ENCODE data around the gene CLCN6. TPM values are rescaled to one million over a fixed set of nuclear protein-coding genes. Genes with fewer than 3 reads are reported as not detected.

Gene CLCN6
- total RNA-seq, 1 experiment from 2014 or later = 48.1 TPM

DNA sequence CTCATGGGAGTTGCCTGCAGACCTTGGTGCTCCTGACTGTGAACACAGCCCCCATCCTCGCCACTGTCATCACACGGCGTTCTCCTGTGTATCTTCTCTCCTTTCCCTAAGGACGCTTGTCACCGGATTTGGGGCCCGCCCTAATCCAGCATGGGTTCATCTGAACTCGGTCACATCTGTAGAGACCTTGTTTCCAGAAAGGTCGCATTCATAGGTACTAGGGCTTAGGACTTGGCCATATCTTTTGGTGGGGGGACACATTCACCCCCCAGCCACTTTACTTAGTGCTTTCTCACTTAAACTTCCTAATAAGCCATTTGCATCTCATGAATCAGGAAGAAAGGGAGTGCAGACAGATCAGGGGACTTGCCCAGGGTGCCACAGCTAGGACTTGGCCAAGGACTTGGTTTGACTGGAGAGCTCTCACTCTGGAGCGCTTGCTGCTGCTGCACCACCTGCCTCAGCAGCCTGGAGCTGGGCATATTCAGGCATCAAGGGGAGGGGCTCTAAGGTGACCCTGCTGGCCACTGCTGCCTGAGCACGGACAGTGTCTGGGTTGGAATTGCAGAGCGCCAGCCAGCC is 31.9 kb downstream of the CLCN6 start:
- intact Hi-C loops (cut with micrococcal nuclease; ENCODE audit: unreplicated experiment) = loop anchor here (1.0 to 2.0 kb wide), 3 partner anchors 55 to 129 kb away; no protein-coding TSS in a partner anchor
- no peak for DNase-seq (ENCODE audit: low spot score)
- no TSS peak for BruUV-seq (replicated peaks)
- Histone ChIP-seq H3K9me3 (ENCODE audit: low read depth, low read length, poor library complexity, severe bottlenecking) (no peaks in the 10 kb centered on the region), H3K27me3 (replicated peaks; ENCODE audit: insufficient read depth, low read depth, low read length, poor library complexity) (no peaks in the 10 kb centered on the region), H3K4me3 (ENCODE audit: low read depth, low read length, poor library complexity, severe bottlenecking) (no peak overlapping the region), H3K27ac (ENCODE audit: low read depth, low read length, poor library complexity, severe bottlenecking) (no peak overlapping the region), H3K4me1 (ENCODE audit: insufficient read depth, low read length, poor library complexity, severe bottlenecking) (peaks cover 9% of the 10 kb centered on the region), H3K36me3 (ENCODE audit: insufficient read depth, low read length, poor library complexity, severe bottlenecking) (peaks cover 80% of the 10 kb centered on the region)
- TF ChIP-seq CTCF (conservative IDR thresholded peaks at IDR 0.05; ENCODE audit: low read depth, low read length) = no peak
- no peak for TF ChIP-seq EZH2 (IDR thresholded peaks at IDR 0.05; ENCODE audit: borderline replicate concordance, low read depth, low read length, poor library complexity, severe bottlenecking)
- CTCF ChIA-PET = interaction anchor here (0.6 to 1.2 kb wide), 4 partner anchors 12 to 129 kb away, joined by 3 to 8 read pairs (median 4); no protein-coding TSS in a partner anchor
- POLR2A ChIA-PET (ENCODE audit: low non-redundant PET) = no interaction called here

- H3K27me3 ChIP-seq (replicated peaks; ENCODE audit: insufficient read depth, low read depth, low read length, poor library complexity) = no peaks in the 10 kb centered on the region
- ChIA-PET CTCF (interaction anchor here (0.6 to 1.2 kb wide), 4 partner anchors 11 to 129 kb away, joined by 3 to 8 read pairs (median 4); no protein-coding TSS in a partner anchor), POLR2A (ENCODE audit: low non-redundant PET) (no interaction called here)
- no peak overlapping the region for H3K27ac ChIP-seq (ENCODE audit: low read depth, low read length, poor library complexity, severe bottlenecking)
- no peaks in the 10 kb centered on the region for H3K9me3 ChIP-seq (ENCODE audit: low read depth, low read length, poor library complexity, severe bottlenecking)
- intact Hi-C loops (cut with micrococcal nuclease; ENCODE audit: unreplicated experiment) = loop anchor here (1.0 to 2.0 kb wide), 3 partner anchors 55 to 128 kb away; no protein-coding TSS in a partner anchor
- H3K4me3 ChIP-seq (ENCODE audit: low read depth, low read length, poor library complexity, severe bottlenecking) = no peak overlapping the region
- no TSS peak for BruUV-seq (replicated peaks)
- TF ChIP-seq EZH2 (IDR thresholded peaks at IDR 0.05; ENCODE audit: borderline replicate concordance, low read depth, low read length, poor library complexity, severe bottlenecking) (no peak), CTCF (conservative IDR thresholded peaks at IDR 0.05; ENCODE audit: low read depth, low read length) (peak; percentile 99)
- H3K4me1 ChIP-seq (ENCODE audit: insufficient read depth, low read length, poor library complexity, severe bottlenecking) = peaks cover 9% of the 10 kb centered on the region
- H3K36me3 ChIP-seq (ENCODE audit: insufficient read depth, low read length, poor library complexity, severe bottlenecking) = peaks cover 72% of the 10 kb centered on the region
- DNase-seq (ENCODE audit: low spot score) = peak; percentile 73
Measured at GRCh38 chr1:11838349-11839272, 32.6 kb downstream of the CLCN6 start.

DNA sequence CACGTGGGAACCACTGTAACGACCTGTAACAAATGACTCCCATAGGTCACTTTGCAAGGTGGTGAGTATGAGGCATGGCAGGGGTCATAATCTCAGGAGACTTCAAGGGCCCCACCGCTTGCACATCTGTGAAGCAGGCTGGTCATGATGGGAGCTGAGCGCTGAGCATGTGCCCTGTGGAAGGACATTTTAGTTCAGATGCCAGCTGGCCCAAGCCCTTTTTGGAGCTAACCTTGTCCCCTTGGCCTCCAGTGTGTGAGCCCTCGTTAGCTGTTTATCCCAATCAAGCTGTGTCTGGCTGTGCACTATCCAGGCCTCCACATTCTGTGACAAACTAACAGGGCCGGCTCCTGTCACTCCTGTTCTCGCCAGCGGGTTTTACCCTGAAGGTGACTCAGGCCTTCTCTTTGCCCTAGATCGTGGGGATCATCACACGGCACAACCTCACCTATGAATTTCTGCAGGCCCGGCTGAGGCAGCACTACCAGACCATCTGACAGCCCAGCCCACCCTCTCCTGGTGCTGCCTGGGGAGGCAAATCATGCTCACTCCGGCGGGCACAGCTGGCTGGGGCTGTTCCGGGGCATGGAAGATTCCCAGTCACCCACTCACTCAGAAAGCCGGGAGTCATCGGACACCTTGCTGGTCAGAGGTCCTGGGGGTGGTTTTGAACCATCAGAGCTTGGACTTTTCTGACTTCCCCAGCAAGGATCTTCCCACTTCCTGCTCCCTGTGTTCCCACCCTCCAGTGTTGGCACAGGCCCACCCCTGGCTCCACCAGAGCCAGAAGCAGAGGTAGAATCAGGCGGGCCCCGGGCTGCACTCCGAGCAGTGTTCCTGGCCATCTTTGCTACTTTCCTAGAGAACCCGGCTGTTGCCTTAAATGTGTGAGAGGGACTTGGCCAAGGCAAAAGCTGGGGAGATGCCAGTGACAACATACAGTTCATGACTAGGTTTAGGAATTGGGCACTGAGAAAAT is 34.0 kb downstream of the CLCN6 start:
- BruUV-seq (replicated peaks) = no TSS peak
- ChIA-PET CTCF (no interaction called here), POLR2A (ENCODE audit: low non-redundant PET) (no interaction called here)
- TF ChIP-seq CTCF (conservative IDR thresholded peaks at IDR 0.05; ENCODE audit: low read depth, low read length) (no peak), EZH2 (IDR thresholded peaks at IDR 0.05; ENCODE audit: borderline replicate concordance, low read depth, low read length, poor library complexity, severe bottlenecking) (no peak)
- Histone ChIP-seq H3K9me3 (ENCODE audit: low read depth, low read length, poor library complexity, severe bottlenecking) (no peaks in the 10 kb centered on the region), H3K4me3 (ENCODE audit: low read depth, low read length, poor library complexity, severe bottlenecking) (no peak overlapping the region), H3K27ac (ENCODE audit: low read depth, low read length, poor library complexity, severe bottlenecking) (no peak overlapping the region), H3K36me3 (ENCODE audit: insufficient read depth, low read length, poor library complexity, severe bottlenecking) (peaks cover 72% of the 10 kb centered on the region), H3K4me1 (ENCODE audit: insufficient read depth, low read length, poor library complexity, severe bottlenecking) (peaks cover 9% of the 10 kb centered on the region), H3K27me3 (replicated peaks; ENCODE audit: insufficient read depth, low read depth, low read length, poor library complexity) (no peaks in the 10 kb centered on the region)
- no peak for DNase-seq (ENCODE audit: low spot score)
- intact Hi-C loops (cut with micrococcal nuclease; ENCODE audit: unreplicated experiment) = loop anchor here (2.0 kb wide), 2 partner anchors 67 to 127 kb away; no protein-coding TSS in a partner anchor

Data from A673 (cell line).